HepG2 (cell line): Measurements from ENCODE around the gene SUN1.

Source experiments
- TAF1 ChIP-seq: sonication (generic); formaldehyde crosslinking; IDR thresholded peaks from 2 replicates; pipeline ENCODE4 v1.4.0; 2020; ENCODE audit warnings: missing genetic modification reagents
- ZNF644 ChIP-seq: IDR thresholded peaks from 2 replicates; pipeline ENCODE4 v1.6.1; 2016; ENCODE audit warnings: low read depth

DNA sequence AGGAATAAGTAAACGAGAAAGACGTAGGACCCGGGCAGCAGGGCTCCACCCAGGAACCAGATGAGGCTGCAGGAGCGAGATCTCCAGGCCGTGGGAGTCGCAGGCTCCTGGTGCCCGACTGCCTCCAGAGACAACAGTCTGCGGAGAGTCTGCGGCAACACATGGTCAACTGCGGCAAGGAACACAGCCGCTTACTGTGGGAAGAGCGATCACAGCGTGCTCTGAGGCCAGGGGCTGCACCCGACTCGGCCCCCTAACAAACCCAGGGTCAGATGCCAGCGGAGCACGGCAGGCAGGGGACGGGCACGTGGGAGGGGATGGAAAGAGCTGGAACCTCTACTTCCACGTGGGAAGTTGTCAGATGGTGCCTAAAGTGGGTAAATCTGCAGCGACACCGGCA lies 70.7 kb downstream of the SUN1 start:
- TF ChIP-seq TAF1 (CRISPR knock-in tag) (no peak), ZNF644 (CRISPR knock-in tag) (no peak)
